Neural crest cell (in vitro differentiated cells): ENCODE data around the gene ECI1. TPM values are rescaled to one million over a fixed set of nuclear protein-coding genes. Genes with fewer than 3 reads are reported as not detected.

Experiments used
- DNase-seq: peaks from one replicate; pipeline ENCODE4 v3.0.0; 2021; ENCODE audit warnings: low read depth, mixed read lengths, low spot score
- H3K27ac Mint-ChIP-seq: one replicate; pipeline ENCODE4 v1.8.0; 2021; ENCODE audit warnings: mild to moderate bottlenecking, mixed read lengths; ENCODE audit not compliant: unreplicated experiment
- H3K27me3 Mint-ChIP-seq: 2 replicates; pipeline ENCODE4 v1.8.0; 2021; ENCODE audit warnings: low read depth, mild to moderate bottlenecking, mixed read lengths
- H3K36me3 Mint-ChIP-seq: 2 replicates; pipeline ENCODE4 v1.8.0; 2021; ENCODE audit warnings: low read depth, mild to moderate bottlenecking, mixed read lengths
- H3K4me1 Mint-ChIP-seq: 2 replicates; pipeline ENCODE4 v1.8.0; 2021; ENCODE audit warnings: mixed read lengths
- H3K4me3 Mint-ChIP-seq: one replicate; pipeline ENCODE4 v1.8.0; 2021; ENCODE audit warnings: mild to moderate bottlenecking, mixed read lengths
- H3K9me3 Mint-ChIP-seq: 2 replicates; pipeline ENCODE4 v1.8.0; 2021; ENCODE audit warnings: mixed read lengths
- CTCF ChIP-seq: fragments of 200-600 bp; sonication (generic); conservative IDR thresholded peaks from 2 replicates; pipeline ENCODE4 v1.5.0; 2021; ENCODE audit warnings: antibody characterized with exemption, mild to moderate bottlenecking
- total RNA-seq: library from RNA; stranded (reverse); gene quantifications from 2 replicates; pipeline ENCODE4 v1.2.1, GENCODE V29; 2021

The ECI1 gene
- total RNA-seq, 1 donor from 2014 or later = 79.2 TPM

- H3K4me1 Mint-ChIP-seq = peaks cover 11% of the 10 kb centered on the region
- TF ChIP-seq CTCF = no peak
- H3K36me3 Mint-ChIP-seq = peaks cover 13% of the 10 kb centered on the region
- no peaks in the 10 kb centered on the region for H3K27me3 Mint-ChIP-seq
- peak overlapping the region; percentile 91 for H3K4me3 Mint-ChIP-seq
- no peaks in the 10 kb centered on the region for H3K9me3 Mint-ChIP-seq
- H3K27ac Mint-ChIP-seq = no peak overlapping the region
- no peak for DNase-seq
Measured at GRCh38 chr16:2250652-2251295, 613 bp downstream of the ECI1 start.

DNA sequence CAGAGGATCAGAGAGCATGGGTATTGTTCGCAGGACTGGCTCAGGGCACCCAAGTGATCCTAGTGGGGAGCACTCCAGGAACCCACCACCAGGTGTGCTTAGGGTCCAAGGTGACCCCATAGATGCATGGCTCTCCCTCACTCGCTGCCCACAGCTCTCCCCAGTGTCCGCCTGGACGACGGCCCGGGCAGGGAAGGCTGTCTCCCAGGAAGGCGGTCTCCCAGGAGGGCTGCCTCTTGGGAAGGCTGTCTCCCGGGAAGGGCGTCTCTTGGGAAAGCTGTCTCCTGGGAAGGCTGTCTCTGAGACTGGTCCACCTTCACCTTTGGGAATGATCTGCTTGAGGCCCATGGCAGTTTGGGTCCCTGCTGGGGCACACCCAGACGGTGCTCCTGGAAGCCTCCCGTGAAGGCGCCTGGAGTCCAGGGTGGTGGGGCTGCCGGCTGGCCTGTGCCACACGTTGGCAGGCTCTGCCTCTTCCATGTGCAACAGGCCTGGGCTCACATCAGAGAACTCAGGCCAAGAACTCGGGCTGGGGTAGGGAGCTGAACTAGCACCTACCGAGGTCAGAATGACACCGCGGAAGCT lies 5.0 kb downstream of the ECI1 start:
- H3K9me3 Mint-ChIP-seq = no peaks in the 10 kb centered on the region
- no peak for DNase-seq
- peak overlapping the region; percentile 79 for H3K27ac Mint-ChIP-seq
- H3K4me3 Mint-ChIP-seq = no peak overlapping the region
- H3K27me3 Mint-ChIP-seq = peaks cover 3% of the 10 kb centered on the region
- H3K4me1 Mint-ChIP-seq = peaks cover 7% of the 10 kb centered on the region
- H3K36me3 Mint-ChIP-seq = peaks cover 5% of the 10 kb centered on the region
- no peak for TF ChIP-seq CTCF

DNA sequence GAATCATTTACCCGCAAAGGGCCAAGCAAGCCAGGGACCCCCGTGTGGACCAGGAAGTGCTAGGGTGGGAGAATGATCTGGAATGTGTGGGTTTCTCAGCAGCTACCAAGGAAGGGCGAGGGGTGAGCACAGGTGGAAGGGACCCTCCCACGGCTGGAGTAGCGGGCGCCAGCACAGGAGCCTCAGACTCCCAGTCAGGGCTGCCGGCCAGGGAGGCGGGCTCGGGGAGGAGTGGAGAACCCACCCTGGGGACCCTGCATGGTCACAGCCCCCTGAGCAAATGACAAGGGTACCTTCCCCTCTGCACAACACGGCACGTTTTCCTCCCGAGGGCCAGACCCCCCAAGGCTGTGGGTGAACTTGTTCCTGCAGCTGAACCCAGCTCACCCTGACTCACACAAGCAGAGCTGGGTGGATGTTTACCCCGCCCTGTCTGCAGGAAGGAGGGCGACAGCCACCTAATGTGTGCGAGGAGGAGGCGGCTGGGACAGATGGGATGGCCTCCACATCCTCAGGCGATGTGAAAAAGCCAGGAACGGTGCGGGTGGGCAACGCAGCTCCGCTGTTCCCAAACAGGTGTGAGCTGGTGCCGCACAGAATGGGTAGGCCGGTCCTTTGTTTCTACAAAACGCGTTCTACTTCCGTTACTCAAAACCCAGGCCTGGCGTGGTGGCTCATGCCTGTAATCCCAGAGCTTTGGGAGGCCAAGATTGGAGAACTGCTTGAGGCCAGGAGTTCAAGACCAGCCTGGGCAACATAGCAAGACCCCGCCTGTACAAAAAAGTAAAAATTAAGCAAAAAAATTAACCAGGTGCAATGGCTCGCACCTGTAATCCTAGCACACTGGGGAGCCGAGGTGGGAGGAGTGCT lies 6.2 kb downstream of the ECI1 start:
- no peaks in the 10 kb centered on the region for H3K9me3 Mint-ChIP-seq
- DNase-seq = no peak

GRCh38 chr16:2244301-2244700 lies 7.1 kb downstream of the ECI1 start:
- Mint-ChIP-seq H3K4me1 (no peaks in the 10 kb centered on the region), H3K9me3 (no peaks in the 10 kb centered on the region), H3K27me3 (peaks cover 10% of the 10 kb centered on the region), H3K4me3 (no peak overlapping the region), H3K27ac (no peak overlapping the region), H3K36me3 (peaks cover 5% of the 10 kb centered on the region)
- TF ChIP-seq CTCF = no peak
- no peak for DNase-seq

More for the DNA sequence above, 6.2 kb downstream of the ECI1 start:
- no peaks in the 10 kb centered on the region for H3K4me1 Mint-ChIP-seq
- H3K27me3 Mint-ChIP-seq = peaks cover 3% of the 10 kb centered on the region
- H3K27ac Mint-ChIP-seq = no peak overlapping the region
- TF ChIP-seq CTCF = no peak
- H3K36me3 Mint-ChIP-seq = peaks cover 5% of the 10 kb centered on the region
- H3K4me3 Mint-ChIP-seq = peak overlapping the region; percentile 15

DNA sequence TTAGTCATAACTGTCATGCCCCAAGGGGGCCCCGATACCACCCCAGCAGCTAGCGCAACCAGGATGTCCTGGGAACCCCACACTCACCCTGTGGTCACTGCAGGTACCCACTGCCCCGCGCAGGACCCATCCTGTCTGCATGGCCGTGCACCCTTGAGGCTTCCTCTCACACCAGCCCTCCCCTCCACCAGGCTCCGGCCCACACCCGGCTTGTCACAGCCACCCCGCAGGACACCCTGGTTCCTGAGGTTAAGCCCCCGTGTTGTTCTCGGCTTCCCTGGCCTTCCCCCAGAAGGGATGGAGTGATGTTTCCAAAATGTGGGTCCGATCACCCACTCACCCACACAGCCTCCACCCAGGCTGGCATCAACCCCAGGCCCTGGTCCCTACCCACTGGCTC lies 7.6 kb downstream of the ECI1 start:
- TF ChIP-seq CTCF = no peak
- H3K4me1 Mint-ChIP-seq = no peaks in the 10 kb centered on the region
- peak overlapping the region; percentile 22 for H3K4me3 Mint-ChIP-seq
- DNase-seq = no peak
- no peak overlapping the region for H3K27ac Mint-ChIP-seq
- no peaks in the 10 kb centered on the region for H3K9me3 Mint-ChIP-seq
- H3K36me3 Mint-ChIP-seq = peaks cover 5% of the 10 kb centered on the region
- peaks cover 12% of the 10 kb centered on the region for H3K27me3 Mint-ChIP-seq
